Stimulated activated CD4-positive, alpha-beta T cell treated with anti-CD3 and anti-CD28 coated beads, Interleukin-1b, Interleukin-23, amount 100 ng/mL, for 24 hours (primary cell): ENCODE results near the gene PFN1.

Experiments
- DNase-seq, 4 experiments: peaks; one replicate each; pipeline ENCODE4 v3.0.0-alpha.2; 2020; ENCODE audit warnings: low read depth in 4 of 4, low spot score in 1 of 4

Gene PFN1

DNA sequence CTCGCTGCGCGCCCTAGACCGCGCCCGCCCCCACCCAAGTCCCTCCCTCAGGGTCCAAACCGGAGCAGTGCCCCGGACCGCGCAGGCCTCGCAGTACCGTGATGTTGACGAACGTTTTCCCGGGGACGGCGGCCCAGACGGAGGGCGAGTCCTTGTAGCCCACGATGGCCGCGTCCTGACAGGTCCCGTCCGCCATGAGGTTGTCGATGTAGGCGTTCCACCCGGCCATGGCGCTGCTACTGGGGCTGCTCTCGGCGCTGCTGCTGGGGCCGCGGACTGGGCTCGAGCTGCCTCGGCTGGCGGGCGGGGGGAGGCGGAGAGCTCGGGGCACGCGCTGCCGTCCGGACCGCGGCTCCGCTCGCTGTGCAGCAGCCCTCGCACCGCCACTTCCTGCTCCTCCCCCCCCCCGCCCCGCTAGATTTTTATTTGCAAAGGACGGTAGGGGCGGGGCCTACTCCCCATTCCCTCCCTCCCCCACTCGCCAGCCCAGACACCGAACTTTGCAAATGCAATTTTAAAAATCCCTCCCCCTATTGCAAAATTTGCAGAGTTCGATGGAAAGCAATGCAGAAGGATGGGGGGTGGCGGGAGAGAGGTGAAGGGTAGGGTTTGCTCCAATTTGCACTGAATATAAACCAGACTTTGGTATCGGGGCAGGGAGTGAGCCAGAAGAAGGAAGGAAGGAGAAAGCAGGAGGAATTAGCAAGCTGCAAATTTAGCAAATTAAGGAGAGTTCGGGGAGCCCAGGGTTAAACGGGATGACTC is at the start of gene PFN1:
Gene PFN1, minus strand, starts transcription at position 365 of the 765 bp plus-strand sequence. Its CDS starts 136 bp downstream, at position 229.
- peak in 3 of 4 experiments; percentile 80 to 90 (median 85) for DNase-seq

DNA sequence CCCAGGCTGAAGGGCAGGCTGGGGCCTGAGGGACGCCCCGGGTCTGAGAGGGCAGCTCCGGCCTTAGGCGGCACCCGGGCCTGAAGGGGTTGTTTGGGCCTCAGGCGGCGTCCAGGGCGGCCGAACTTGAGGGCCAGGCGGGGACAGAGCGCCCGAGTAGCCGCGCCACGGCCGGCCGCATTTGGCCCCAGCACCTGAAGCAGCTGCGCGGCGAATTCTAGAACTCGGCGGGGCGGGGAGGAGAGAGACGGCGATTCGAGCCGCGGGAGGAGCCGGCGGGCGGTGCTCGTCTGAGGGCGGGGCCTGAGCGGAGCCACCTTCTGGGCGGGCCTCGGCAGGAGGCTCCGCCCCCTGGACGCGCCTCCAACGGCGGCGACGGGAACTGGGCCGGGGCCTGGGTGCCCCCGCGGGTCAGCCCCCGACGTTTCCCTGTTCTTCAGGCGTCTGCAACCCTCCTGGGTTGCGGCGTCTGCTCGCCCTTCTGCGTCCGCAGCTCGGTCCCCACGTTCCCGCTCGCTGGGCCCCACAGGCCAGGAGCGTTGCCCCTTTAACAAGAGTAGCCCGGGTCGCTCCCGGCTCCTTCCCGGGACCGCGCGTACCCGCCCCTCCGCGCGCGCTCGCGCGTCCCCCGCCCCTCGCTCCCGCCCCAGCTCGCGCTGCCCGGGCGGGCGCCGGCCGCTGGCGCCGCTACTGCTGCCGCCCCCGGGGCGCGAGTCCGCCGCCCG is 49.1 kb upstream of the PFN1 start, which contains the start of the genes INCA1 and KIF1C:
Gene INCA1, minus strand, starts transcription at position 221 of the 725 bp plus-strand sequence. CDS start 3,085 bp downstream, outside the sequence.
Gene KIF1C, plus strand, starts transcription at position 649 of the 725 bp plus-strand sequence. CDS start 2,297 bp downstream, outside the sequence.
- DNase-seq, result peak; percentile 74 to 86 (median 85)

DNA sequence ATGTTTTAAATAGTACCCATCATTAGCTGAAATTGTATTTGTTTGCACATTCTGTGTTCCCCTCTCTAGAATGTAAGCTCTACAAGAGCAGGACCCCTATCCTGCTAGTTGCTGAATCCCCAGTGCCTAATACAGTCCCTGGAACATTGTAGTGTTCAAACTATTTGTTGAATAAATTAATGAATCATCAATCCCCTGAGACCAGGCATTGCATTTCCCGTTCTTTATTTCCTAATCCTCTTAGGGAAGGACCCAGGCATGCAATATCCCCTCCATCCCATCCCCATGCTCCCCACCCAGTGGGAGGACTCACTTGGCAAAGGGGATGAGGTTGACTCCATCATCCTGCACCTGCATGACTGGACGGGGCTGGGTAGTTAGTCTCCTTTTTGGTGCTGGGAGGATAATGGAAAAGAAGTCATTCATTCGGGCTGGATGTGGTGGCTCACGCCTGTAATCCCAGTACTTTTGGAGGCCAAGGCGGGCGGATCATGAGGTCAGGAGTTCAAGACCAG is 45.8 kb upstream of the PFN1 start:
- DNase-seq, result no peak

GRCh38 chr17:4987767-4988567 is 39.6 kb upstream of the PFN1 start:
- no peak for DNase-seq

DNA sequence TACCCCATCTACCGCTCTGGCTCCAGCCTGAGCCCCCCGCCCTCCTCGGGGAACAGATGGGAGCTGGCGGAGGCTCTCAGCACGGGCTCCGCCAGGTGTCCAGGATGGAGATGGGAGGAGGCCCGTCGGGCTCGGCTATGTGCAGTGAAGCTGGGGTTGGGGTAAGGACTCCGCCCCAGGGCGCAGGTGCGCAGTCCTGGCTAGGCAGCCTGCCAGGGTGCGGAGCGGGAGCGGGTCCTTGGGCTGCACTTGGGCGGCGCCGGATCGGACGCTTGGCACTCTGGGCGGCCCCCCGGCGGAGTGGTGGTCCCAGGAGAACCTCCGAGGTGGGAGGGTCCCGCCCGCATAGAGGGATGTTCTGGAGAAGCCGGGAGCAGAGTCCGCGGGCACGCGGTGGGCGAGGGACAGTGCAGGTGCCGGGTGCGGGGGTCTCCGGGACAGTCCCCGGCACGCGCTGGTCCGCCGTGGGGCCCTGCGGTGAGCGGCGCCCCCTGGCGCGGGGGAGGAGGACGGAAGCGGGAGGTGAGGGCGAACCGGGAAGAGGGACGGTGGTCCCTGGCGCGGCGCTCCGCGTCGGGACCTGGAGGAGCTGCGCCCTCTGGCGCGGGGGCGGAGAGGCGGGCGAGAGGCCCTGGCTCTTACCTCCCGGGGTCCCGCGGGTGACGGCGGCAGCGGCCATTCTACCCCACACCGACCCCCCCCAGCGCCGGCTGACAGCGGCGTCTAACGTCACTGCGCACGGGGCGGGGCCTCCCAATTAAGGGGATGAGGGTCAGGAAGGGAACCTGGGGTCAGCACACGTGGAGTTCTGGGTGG is 38.8 kb upstream of the PFN1 start, which contains the start of gene CAMTA2:
Gene CAMTA2, minus strand, starts transcription at position 725 of the 816 bp plus-strand sequence. CDS start 1,453 bp downstream, outside the sequence.
- DNase-seq, result peak; percentile 80 to 88 (median 86)

DNA sequence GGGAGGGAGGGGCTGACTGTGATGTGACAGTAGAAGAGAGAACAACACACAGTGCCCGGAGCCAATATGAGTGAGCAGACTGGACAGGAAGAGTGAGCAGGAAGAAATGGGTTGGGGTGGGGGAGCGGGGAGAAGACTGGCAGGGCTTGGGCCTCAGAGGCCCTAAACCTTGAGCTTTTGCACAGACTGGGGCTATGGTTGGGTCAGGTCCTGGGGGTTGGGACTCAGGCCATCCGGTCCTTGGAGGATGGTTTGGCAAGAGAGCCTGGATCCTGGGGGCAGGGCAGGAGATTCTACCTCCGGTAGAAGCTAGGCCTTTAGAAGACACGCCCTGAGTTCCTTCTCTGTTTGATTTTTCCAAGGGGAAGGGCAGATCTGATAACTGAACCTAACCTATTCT is 38.1 kb upstream of the PFN1 start:
- no peak for DNase-seq

DNA sequence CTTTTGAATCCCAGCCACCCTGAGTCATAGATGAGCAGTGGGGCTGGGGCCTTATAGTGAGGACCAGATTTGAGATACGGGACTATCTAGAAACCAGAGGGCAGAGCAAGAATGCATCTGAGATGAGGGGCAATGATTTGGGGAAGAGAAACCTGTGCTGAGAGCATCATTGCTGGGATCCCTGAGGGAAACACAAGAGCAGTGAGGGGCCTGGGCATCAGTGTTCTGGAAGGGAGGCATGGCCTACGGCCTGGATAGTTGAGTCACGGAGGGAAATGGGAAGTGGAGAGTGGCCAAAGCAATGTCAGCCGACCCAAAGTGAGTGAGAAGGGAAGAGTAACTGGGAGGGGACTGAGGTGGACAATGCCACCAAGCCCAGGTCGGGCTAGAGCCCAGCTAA is 34.0 kb upstream of the PFN1 start:
- no peak for DNase-seq

DNA sequence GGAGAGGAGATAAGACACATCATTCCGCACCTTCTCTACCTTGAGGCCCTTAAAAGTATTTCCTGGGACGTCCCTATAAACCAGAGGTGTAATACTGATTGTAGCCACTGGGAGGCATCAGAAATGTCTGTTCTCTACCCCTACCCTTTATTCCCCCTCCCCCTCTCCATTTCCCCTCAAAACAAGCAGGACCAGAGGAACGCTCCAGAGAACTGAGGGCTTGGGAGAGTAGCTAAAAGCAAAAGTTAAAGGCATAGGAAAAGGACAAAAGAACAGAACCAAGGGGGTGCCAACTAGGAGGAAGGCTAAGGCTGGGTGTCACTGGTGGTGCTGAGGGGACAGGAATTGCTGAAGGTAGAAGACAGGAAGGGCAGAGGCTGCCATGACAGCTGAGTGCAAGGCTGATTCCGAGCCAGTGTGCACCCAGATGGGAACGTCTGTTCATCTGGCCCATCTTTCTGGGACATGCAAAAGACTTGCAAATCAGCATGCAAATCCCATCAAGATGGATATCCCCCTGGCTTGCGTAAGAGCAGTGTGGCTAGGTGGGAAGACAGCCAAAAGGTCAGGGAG is 32.4 kb upstream of the PFN1 start:
- peak in 1 of 4 experiments; percentile 36 for DNase-seq

DNA sequence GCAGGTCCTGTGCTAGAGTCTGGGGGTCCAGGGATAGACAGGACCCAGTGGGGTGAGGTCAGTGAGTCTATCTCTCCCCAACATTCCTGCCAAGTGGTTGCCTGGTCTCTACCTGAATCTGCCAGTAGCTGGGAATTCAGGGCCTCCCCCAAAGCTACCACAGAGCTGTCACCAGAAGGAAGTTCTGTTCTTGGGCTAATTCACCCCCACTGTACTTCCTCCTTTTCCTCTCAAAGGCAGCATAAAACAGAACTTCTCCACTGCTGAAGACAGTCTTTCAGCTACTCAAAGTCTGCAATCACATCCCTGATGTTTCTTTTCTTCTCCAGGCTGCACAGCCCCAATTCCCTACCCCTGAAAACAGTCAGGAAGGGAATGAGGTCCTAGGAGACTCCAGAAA is 30.4 kb upstream of the PFN1 start:
- DNase-seq, result no peak

GRCh38 chr17:4974115-4974670 is 25.9 kb upstream of the PFN1 start:
- DNase-seq, result no peak

GRCh38 chr17:4973256-4974114 is 25.2 kb upstream of the PFN1 start:
- DNase-seq, result no peak

GRCh38 chr17:4972752-4973151 is 24.4 kb upstream of the PFN1 start:
- no peak for DNase-seq

- DNase-seq, result no peak
Measured at GRCh38 chr17:4972322-4972721, 24.0 kb upstream of the PFN1 start.

DNA sequence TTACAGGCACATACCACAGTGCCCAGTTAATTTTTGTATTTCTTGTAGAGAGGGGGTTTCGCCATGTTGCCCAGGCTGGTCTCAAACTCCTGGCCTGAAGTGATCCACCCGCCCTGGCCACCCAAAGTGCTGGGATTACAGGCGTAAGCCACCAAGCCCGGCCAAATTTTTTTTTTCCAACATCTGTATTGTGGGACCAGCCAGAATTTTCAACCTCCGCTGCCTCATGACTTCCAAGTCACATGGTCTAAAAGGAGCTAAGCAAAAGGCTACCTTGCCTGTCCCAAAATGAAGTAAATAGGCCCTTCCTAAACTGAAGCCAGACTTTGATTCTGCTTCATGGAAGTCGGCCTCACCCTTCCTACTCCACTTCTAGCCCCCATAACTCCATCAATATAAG is 23.5 kb upstream of the PFN1 start:
- DNase-seq, result no peak

- DNase-seq, result no peak
Measured at GRCh38 chr17:4970273-4970672, 21.9 kb upstream of the PFN1 start.

DNA sequence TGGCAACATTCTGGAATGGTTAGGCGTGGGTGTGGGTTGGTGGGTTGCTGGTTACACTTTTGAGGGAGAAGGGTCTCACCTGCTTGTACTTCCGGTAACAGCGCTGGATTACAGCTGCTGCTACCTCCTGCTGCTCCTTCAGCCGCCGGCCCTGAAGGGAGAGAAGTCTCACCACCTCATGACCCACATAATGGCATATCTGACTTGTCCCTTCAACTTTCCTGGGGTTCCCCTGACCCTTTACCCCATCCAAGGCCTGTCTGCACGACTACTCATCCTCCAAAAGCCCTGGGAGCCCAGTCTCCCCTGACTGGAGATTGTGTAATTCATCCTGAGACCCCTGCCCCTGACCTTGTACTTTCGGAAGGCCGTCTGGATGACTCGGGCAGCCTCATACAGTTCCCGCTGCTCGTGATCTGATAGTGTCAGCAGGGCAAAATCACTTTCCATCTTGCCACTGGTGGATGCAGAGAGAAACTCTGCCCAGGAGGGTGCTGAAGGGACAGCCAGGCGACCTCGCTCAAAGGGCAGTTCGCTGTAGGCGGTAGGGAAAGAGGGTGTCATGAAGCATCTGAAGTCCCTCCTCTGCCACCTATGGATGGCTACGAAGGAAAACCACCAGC is 21.3 kb upstream of the PFN1 start:
- no peak for DNase-seq

DNA sequence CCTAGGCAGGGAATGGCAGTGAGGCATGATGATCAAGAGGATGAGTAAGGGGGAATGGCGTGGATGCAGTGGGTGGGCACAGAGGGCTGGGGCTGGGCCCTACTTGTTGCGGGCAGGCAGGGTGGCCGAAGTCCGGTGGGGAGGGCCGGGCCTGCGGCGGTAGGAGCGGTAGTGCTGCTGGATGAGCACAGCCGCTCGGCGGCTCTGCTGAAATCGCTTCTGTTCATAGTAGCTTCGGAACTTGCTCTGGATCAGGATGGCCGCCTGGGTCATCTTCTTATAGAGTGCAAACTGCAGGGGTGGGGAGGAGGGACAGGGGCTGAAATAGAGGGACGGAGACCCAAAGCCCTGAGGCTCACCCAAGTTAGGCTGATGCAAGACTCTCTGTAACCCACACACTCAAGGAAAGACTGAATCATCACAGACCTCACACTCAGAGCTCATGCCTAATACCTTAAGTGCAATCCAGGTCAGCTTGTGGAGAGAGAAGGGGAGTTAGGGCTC is 20.8 kb upstream of the PFN1 start:
- DNase-seq, result peak in 2 of 4 experiments; percentile 38 to 59
